Measurements from ENCODE around the gene MYO7A.

DNA sequence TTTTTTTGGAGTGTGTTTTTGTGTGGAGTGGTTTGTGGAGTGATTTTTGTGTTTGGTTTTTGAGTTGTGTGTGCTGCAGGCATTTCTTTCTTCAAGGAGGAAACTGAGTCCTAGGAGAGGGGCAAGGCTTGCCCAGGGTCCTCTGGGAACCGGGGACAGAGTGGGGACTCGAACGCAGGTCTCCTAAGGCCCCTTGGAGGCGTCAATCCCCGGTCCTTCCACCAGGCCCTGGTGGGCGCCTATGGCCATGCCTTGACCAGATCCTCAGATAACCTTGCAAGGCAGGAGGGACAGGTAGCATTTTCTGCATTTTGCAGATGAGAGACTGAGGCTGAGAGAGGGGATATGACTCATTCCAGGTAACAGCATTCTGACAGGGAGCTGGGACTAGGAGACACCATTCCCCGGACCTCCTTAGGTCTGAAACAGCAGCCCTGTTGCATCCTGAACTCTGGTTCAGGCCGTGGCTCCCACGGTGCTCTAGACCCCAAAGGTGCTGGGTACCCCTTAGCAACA is 39.1 kb downstream of the MYO7A start:
- no peak for TF ChIP-seq POLR2A (IDR thresholded peaks at IDR 0.05)
- TF ChIP-seq, protein P1, sequence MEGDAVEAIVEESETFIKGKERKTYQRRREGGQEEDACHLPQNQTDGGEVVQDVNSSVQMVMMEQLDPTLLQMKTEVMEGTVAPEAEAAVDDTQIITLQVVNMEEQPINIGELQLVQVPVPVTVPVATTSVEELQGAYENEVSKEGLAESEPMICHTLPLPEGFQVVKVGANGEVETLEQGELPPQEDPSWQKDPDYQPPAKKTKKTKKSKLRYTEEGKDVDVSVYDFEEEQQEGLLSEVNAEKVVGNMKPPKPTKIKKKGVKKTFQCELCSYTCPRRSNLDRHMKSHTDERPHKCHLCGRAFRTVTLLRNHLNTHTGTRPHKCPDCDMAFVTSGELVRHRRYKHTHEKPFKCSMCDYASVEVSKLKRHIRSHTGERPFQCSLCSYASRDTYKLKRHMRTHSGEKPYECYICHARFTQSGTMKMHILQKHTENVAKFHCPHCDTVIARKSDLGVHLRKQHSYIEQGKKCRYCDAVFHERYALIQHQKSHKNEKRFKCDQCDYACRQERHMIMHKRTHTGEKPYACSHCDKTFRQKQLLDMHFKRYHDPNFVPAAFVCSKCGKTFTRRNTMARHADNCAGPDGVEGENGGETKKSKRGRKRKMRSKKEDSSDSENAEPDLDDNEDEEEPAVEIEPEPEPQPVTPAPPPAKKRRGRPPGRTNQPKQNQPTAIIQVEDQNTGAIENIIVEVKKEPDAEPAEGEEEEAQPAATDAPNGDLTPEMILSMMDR (IDR thresholded peaks at IDR 0.05): no peak

Data from thyroid gland (tissue), 4 donors.